ENCODE data around the gene RMND5A. TPM values are rescaled to one million over a fixed set of nuclear protein-coding genes. Genes with fewer than 3 reads are reported as not detected.

RMND5A gene
- polyA plus RNA-seq, 1 experiment = 10.8 TPM

GRCh38 chr2:86686460-86686859, 33.6 kb upstream of the RMND5A start:
- H3K36me3 ChIP-seq (ENCODE audit: control insufficient read depth, insufficient read depth, low read length) = no peaks in the 10 kb centered on the region
- TF ChIP-seq, protein P1, sequence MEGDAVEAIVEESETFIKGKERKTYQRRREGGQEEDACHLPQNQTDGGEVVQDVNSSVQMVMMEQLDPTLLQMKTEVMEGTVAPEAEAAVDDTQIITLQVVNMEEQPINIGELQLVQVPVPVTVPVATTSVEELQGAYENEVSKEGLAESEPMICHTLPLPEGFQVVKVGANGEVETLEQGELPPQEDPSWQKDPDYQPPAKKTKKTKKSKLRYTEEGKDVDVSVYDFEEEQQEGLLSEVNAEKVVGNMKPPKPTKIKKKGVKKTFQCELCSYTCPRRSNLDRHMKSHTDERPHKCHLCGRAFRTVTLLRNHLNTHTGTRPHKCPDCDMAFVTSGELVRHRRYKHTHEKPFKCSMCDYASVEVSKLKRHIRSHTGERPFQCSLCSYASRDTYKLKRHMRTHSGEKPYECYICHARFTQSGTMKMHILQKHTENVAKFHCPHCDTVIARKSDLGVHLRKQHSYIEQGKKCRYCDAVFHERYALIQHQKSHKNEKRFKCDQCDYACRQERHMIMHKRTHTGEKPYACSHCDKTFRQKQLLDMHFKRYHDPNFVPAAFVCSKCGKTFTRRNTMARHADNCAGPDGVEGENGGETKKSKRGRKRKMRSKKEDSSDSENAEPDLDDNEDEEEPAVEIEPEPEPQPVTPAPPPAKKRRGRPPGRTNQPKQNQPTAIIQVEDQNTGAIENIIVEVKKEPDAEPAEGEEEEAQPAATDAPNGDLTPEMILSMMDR (IDR thresholded peaks at IDR 0.05; ENCODE audit: insufficient read depth, low read depth, low read length) = no peak
- CTCF ChIA-PET = no interaction called here
- no peaks in the 10 kb centered on the region for H3K27me3 ChIP-seq (ENCODE audit: control insufficient read depth, insufficient read depth, low read length)
- H3K4me3 ChIP-seq (ENCODE audit: low read depth, low read length) = no peak overlapping the region
- POLR2A ChIA-PET = no interaction called here
- no peak for DNase-seq (ENCODE audit: low read depth)

GRCh38 chr2:86686905-86687304, 33.2 kb upstream of the RMND5A start:
- CTCF ChIA-PET = no interaction called here
- TF ChIP-seq, protein P1 (IDR thresholded peaks at IDR 0.05; ENCODE audit: insufficient read depth, low read depth, low read length) = no peak
- POLR2A ChIA-PET = no interaction called here
- no peaks in the 10 kb centered on the region for H3K36me3 ChIP-seq (ENCODE audit: control insufficient read depth, insufficient read depth, low read length)
- no peak overlapping the region for H3K4me3 ChIP-seq (ENCODE audit: low read depth, low read length)
- no peak for DNase-seq (ENCODE audit: low read depth)
- no peaks in the 10 kb centered on the region for H3K27me3 ChIP-seq (ENCODE audit: control insufficient read depth, insufficient read depth, low read length)

DNA sequence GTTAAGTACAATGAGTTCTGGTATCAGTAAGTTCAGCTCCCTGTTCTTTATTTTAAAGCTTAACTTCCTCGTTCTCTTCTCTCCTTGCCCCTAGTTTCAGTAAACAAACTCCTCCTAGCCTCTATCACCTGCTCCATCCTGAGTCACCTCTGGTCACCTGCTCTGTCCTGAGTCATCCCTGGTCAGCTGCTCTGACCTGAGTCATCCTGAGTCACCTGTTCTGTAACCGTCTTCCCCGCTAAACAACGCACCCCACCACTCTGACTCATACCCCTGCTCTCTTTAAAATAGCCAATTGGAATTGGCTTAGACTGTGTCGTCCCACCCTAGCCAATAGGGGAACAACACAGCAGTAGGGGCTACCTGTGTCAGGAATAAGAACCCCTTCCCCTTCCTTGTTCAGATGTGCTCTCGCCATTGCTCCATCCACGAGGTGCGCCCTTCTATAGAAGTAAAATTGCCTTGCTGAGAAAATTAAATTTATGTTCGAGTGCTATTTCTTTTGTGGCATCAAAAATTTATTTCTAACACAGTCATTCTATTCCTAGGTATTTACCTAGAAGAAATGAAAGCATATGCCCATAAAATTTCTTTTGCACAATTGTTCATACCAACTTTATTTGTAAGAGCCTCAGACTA, 24.9 kb upstream of the RMND5A start:
- TF ChIP-seq, protein P1 (IDR thresholded peaks at IDR 0.05; ENCODE audit: insufficient read depth, low read depth, low read length) = no peak
- H3K4me3 ChIP-seq (ENCODE audit: low read depth, low read length) = no peak overlapping the region
- no peaks in the 10 kb centered on the region for H3K27me3 ChIP-seq (ENCODE audit: control insufficient read depth, insufficient read depth, low read length)
- no peaks in the 10 kb centered on the region for H3K36me3 ChIP-seq (ENCODE audit: control insufficient read depth, insufficient read depth, low read length)
- no peak for DNase-seq (ENCODE audit: low read depth)
- ChIA-PET CTCF (no interaction called here), POLR2A (no interaction called here)

- Histone ChIP-seq H3K4me3 (ENCODE audit: low read depth, low read length) (no peak overlapping the region), H3K36me3 (ENCODE audit: control insufficient read depth, insufficient read depth, low read length) (no peaks in the 10 kb centered on the region), H3K27me3 (ENCODE audit: control insufficient read depth, insufficient read depth, low read length) (no peaks in the 10 kb centered on the region)
- ChIA-PET CTCF (interaction anchor here (0.6 kb wide), 2 partner anchors 102 to 279 kb away, joined by 3 to 5 read pairs; no protein-coding TSS in a partner anchor), POLR2A (no interaction called here)
- DNase-seq (ENCODE audit: low read depth) = no peak
- TF ChIP-seq, protein P1 (IDR thresholded peaks at IDR 0.05; ENCODE audit: insufficient read depth, low read depth, low read length) = no peak
Observed at GRCh38 chr2:86697551-86698104, 22.5 kb upstream of the RMND5A start.

DNA sequence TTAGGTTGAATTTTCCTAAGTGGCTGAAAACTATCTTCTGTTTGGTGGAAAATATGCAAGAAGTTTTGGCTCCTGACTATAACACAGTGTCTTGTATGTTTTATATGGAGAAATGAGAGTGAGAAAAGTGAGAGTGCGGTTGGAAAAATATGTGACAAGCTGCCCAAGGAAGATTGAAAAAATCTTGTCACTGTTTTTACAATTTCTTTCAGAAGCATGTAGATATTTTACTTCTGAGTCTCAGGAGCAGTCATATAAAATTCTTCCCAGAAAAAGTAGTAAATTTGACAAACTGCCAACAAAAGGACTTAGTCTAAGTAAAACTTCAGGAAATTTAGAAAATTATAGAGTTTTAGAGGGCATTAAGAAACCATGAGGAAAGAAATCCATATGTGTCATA, 19.4 kb upstream of the RMND5A start:
- no peak overlapping the region for H3K4me3 ChIP-seq (ENCODE audit: low read depth, low read length)
- TF ChIP-seq, protein P1 (IDR thresholded peaks at IDR 0.05; ENCODE audit: insufficient read depth, low read depth, low read length) = no peak
- POLR2A ChIA-PET = no interaction called here

More for the DNA sequence above, 19.4 kb upstream of the RMND5A start:
- CTCF ChIA-PET = no interaction called here
- peak; percentile 28 for DNase-seq (ENCODE audit: low read depth)
- Histone ChIP-seq H3K36me3 (ENCODE audit: control insufficient read depth, insufficient read depth, low read length) (no peaks in the 10 kb centered on the region), H3K27me3 (ENCODE audit: control insufficient read depth, insufficient read depth, low read length) (no peaks in the 10 kb centered on the region)
